IMR-90 (cell line): ENCODE measurements around the gene ACOXL. TPM values are rescaled to one million over a fixed set of nuclear protein-coding genes. Genes with fewer than 3 reads are reported as not detected.

Source experiments
- ATAC-seq: fragments of 200-7000 bp; cut with Tn5 transposase; 2 replicates; pipeline ENCODE4 v1.9.1; 2020; ENCODE audit warnings: low read depth, mild to moderate bottlenecking, moderate library complexity
- BruUV-seq: library from RNA; stranded (reverse); fragments of 400-500 nt; replicated peaks from 2 replicates; lab custom pipeline; 2021; lab: Mats Ljungman, UMichigan
- CTCF ChIA-PET: fragments of 300-600 bp; formaldehyde crosslinking; extraction: SDS; loops from one replicate; lab custom pipeline; 2021; ENCODE audit warnings: antibody characterized with exemption; lab: Yijun Ruan, JAX
- POLR2A ChIA-PET: fragments of 300-600 bp; sonication (Branson Sonifier 250); formaldehyde crosslinking; loops from one replicate; lab custom pipeline; 2022; ENCODE audit warnings: antibody characterized with exemption; ENCODE audit not compliant: unreplicated experiment; lab: Charles Lee
- DNase-seq: peaks from one replicate; pipeline ENCODE4 v3.0.0; 2013
- H2AFZ ChIP-seq: replicated peaks from 2 replicates; pipeline ENCODE3; 2013; ENCODE audit warnings: low read length, mild to moderate bottlenecking; ENCODE audit not compliant: poor library complexity
- H2AK5ac ChIP-seq: 2 replicates; pipeline ENCODE4 v1.6.1; 2013; ENCODE audit warnings: low read depth, low read length, inconsistent platforms
- H2AK9ac ChIP-seq: replicated peaks from 2 replicates; pipeline ENCODE3; 2013; ENCODE audit warnings: mild to moderate bottlenecking, low read depth, low read length, moderate library complexity; ENCODE audit not compliant: poor library complexity
- H2BK120ac ChIP-seq: 2 replicates; pipeline ENCODE4 v1.6.1; 2013; ENCODE audit warnings: low read depth, low read length, inconsistent platforms
- H2BK15ac ChIP-seq: 3 replicates; pipeline ENCODE4 v1.6.1; 2013; ENCODE audit warnings: low read depth, low read length, inconsistent platforms
- H2BK20ac ChIP-seq: 2 replicates; pipeline ENCODE4 v1.6.1; 2013; ENCODE audit warnings: low read depth, mild to moderate bottlenecking, inconsistent platforms, low read length, moderate library complexity
- H2BK5ac ChIP-seq: 2 replicates; pipeline ENCODE4 v1.6.1; 2013; ENCODE audit warnings: mild to moderate bottlenecking, low read depth, low read length, inconsistent platforms; ENCODE audit not compliant: poor library complexity, severe bottlenecking
- H3K14ac ChIP-seq: replicated peaks from 2 replicates; pipeline ENCODE4 v1.6.1; 2013; ENCODE audit warnings: low read depth, low read length, inconsistent platforms
- H3K18ac ChIP-seq: 2 replicates; pipeline ENCODE4 v1.6.1; 2013; ENCODE audit warnings: low read depth, low read length, control low read depth
- H3K23ac ChIP-seq: 2 replicates; pipeline ENCODE4 v1.6.1; 2013; ENCODE audit warnings: low read depth, low read length, inconsistent platforms
- H3K27ac ChIP-seq: 2 replicates; pipeline ENCODE4 v1.5.1; 2013; ENCODE audit warnings: mild to moderate bottlenecking, control low read depth, low read length; ENCODE audit not compliant: insufficient read depth
- H3K27me3 ChIP-seq: 2 replicates; pipeline ENCODE4 v1.6.1; 2013; ENCODE audit warnings: low read length; ENCODE audit not compliant: control insufficient read depth, insufficient read depth
- H3K36me3 ChIP-seq: 2 replicates; pipeline ENCODE4 v1.6.1; 2013; ENCODE audit warnings: low read length, mixed read lengths; ENCODE audit not compliant: control insufficient read depth, insufficient read depth
- H3K4ac ChIP-seq: 2 replicates; pipeline ENCODE4 v1.6.1; 2013; ENCODE audit warnings: low read depth, low read length, inconsistent platforms
- H3K4me1 ChIP-seq: 2 replicates; pipeline ENCODE4 v1.6.1; 2013; ENCODE audit warnings: low read length, mixed read lengths; ENCODE audit not compliant: control insufficient read depth, insufficient read depth
- H3K4me2 ChIP-seq: 2 replicates; pipeline ENCODE4 v1.6.1; 2013; ENCODE audit warnings: low read depth, mild to moderate bottlenecking, control low read depth, low read length, moderate library complexity
- H3K4me3 ChIP-seq: 2 replicates; pipeline ENCODE4 v1.5.1; 2013; ENCODE audit warnings: low read depth, mild to moderate bottlenecking, control low read depth, low read length, moderate library complexity; ENCODE audit not compliant: insufficient read depth
- H3K56ac ChIP-seq: 2 replicates; pipeline ENCODE4 v1.6.1; 2013; ENCODE audit warnings: low read length, inconsistent platforms; ENCODE audit not compliant: insufficient read depth; ENCODE audit errors: extremely low read depth
- H3K79me1 ChIP-seq, 2 experiments: 2 replicates each; pipeline ENCODE4 v1.6.1; 2013; ENCODE audit warnings: low read length in 2 of 2, inconsistent platforms in 1 of 2, low read depth in 1 of 2
- H3K9ac ChIP-seq: 2 replicates; pipeline ENCODE4 v1.6.1; 2013; ENCODE audit warnings: low read depth, low read length, control low read depth
- H3K9me1 ChIP-seq: 2 replicates; pipeline ENCODE4 v1.6.1; 2013; ENCODE audit warnings: low read length, inconsistent platforms; ENCODE audit not compliant: insufficient read depth
- H3K9me3 ChIP-seq: 2 replicates; pipeline ENCODE4 v1.6.1; 2013; ENCODE audit warnings: low read length; ENCODE audit not compliant: control insufficient read depth, insufficient read depth
- H4K20me1 ChIP-seq: 2 replicates; pipeline ENCODE4 v1.6.1; 2013; ENCODE audit warnings: low read length, inconsistent platforms; ENCODE audit not compliant: insufficient read depth
- H4K5ac ChIP-seq: 2 replicates; pipeline ENCODE4 v1.6.1; 2013; ENCODE audit warnings: mild to moderate bottlenecking, low read depth, low read length, control low read depth
- H4K8ac ChIP-seq, 2 experiments: 2 replicates each; pipeline ENCODE4 v1.6.1; 2013; ENCODE audit warnings: low read depth in 2 of 2, low read length in 2 of 2, control low read depth in 1 of 2, inconsistent platforms in 1 of 2
- H4K91ac ChIP-seq: 2 replicates; pipeline ENCODE4 v1.6.1; 2013; ENCODE audit warnings: low read depth, low read length, inconsistent platforms; ENCODE audit not compliant: insufficient read depth
- BHLHE40 ChIP-seq: fragments of 150-350 bp; IDR thresholded peaks from 2 replicates; pipeline ENCODE4 v1.6.1; 2016; ENCODE audit warnings: mild to moderate bottlenecking, low read depth, low read length
- CEBPB ChIP-seq: IDR thresholded peaks from 2 replicates; pipeline ENCODE4 v1.6.1; 2012; ENCODE audit warnings: low read depth, low read length, improper control_type of control experiment
- CHD1 ChIP-seq: IDR thresholded peaks from 2 replicates; pipeline ENCODE4 v1.6.1; 2012; ENCODE audit warnings: low read depth, low read length, improper control_type of control experiment
- CTCF ChIP-seq: conservative IDR thresholded peaks from 2 replicates; pipeline ENCODE4 v1.5.1; 2012; ENCODE audit warnings: mild to moderate bottlenecking, low read depth, low read length, improper control_type of control experiment
- ELK1 ChIP-seq: fragments of 150-350 bp; IDR thresholded peaks from 2 replicates; pipeline ENCODE4 v1.6.1; 2016; ENCODE audit warnings: low read depth, mild to moderate bottlenecking, low read length, moderate library complexity, borderline replicate concordance
- FOS ChIP-seq: fragments of 150-350 bp; IDR thresholded peaks from 2 replicates; pipeline ENCODE4 v1.6.1; 2016; ENCODE audit warnings: low read depth, low read length
- MAFK ChIP-seq: IDR thresholded peaks from 2 replicates; pipeline ENCODE4 v1.6.1; 2012; ENCODE audit warnings: low read depth, low read length, improper control_type of control experiment
- MAZ ChIP-seq: IDR thresholded peaks from 2 replicates; pipeline ENCODE4 v1.6.1; 2012; ENCODE audit warnings: low read depth, mild to moderate bottlenecking, low read length, improper control_type of control experiment, moderate library complexity, borderline replicate concordance
- MXI1 ChIP-seq: IDR thresholded peaks from 2 replicates; pipeline ENCODE4 v1.6.1; 2012; ENCODE audit warnings: low read depth, mild to moderate bottlenecking, low read length, moderate library complexity, borderline replicate concordance
- NFE2L2 ChIP-seq: fragments of 150-350 bp; IDR thresholded peaks from 2 replicates; pipeline ENCODE4 v1.6.1; 2016; ENCODE audit warnings: low read depth, mild to moderate bottlenecking, low read length
- RAD21 ChIP-seq: IDR thresholded peaks from 2 replicates; pipeline ENCODE4 v1.6.1; 2012; ENCODE audit warnings: low read length, improper control_type of control experiment
- RCOR1 ChIP-seq: IDR thresholded peaks from 2 replicates; pipeline ENCODE4 v1.6.1; 2012; ENCODE audit warnings: mild to moderate bottlenecking, low read length, improper control_type of control experiment; ENCODE audit not compliant: insufficient replicate concordance
- RFX5 ChIP-seq: IDR thresholded peaks from 2 replicates; pipeline ENCODE4 v1.8.0; 2012; ENCODE audit warnings: low read depth, mild to moderate bottlenecking, low read length, moderate library complexity
- SMC3 ChIP-seq: fragments of 150-350 bp; IDR thresholded peaks from 2 replicates; pipeline ENCODE4 v1.6.1; 2016; ENCODE audit warnings: low read depth, mild to moderate bottlenecking, antibody characterized with exemption, low read length, moderate library complexity
- USF2 ChIP-seq: fragments of 150-350 bp; IDR thresholded peaks from 2 replicates; pipeline ENCODE4 v1.6.1; 2017; ENCODE audit warnings: mild to moderate bottlenecking, antibody characterized with exemption, low read length, low read depth
- WGBS, 2 experiments: methylation state at CpG; one replicate each; pipeline versions ENCODE4 v1.1.5 to v1.1.7; 2013; ENCODE audit warnings: missing lambda C conversion rate in 2 of 2; ENCODE audit not compliant: insufficient read length in 1 of 2; ENCODE audit errors: extremely low coverage in 2 of 2; 5-methylcytosine and 5-hydroxymethylcytosine counted together
- dilution Hi-C: fragments of 300-500 bp; cut with HindIII; formaldehyde crosslinking; loops from one replicate; pipeline ENCODE4 v1.14.3; 2018; ENCODE audit warnings: low sequenced_read_pairs; ENCODE audit not compliant: unreplicated experiment
- in situ Hi-C: fragments of 300-500 bp; cut with MboI; formaldehyde crosslinking; loops from 3 replicates; pipeline ENCODE4 v1.14.3; 2019; ENCODE audit warnings: low sequenced_read_pairs, inconsistent platforms, mixed read lengths
- intact Hi-C: fragments of 100-400 bp; cut with micrococcal nuclease; formaldehyde crosslinking; loops from 2 replicates; pipeline ENCODE4 v1.10.0; 2022
- polyA plus RNA-seq, 3 experiments: library from polyadenylated mRNA; depleted of rRNA; stranded (reverse); fragments of >200 nt; gene quantifications; 2 replicates each; pipeline ENCODE4 v1.2.3, GENCODE V29; 2012; ENCODE audit warnings: low replicate concordance in 1 of 3
- total RNA-seq: library from RNA; depleted of rRNA; stranded (reverse); fragments of >200 nt; gene quantifications from 2 replicates; pipeline ENCODE4 v1.2.3, GENCODE V29; 2012

ACOXL gene
- total and polyA plus RNA-seq, 2 of the 4 experiments (the other 2 are of a cell fraction): not detected

GRCh38 chr2:110873597-110874452 lies 141.5 kb downstream of the ACOXL start:
- Histone ChIP-seq H3K4ac (no peak overlapping the region), H4K20me1 (no peaks in the 10 kb centered on the region), H4K8ac (no peak overlapping the region), H3K79me1 (no peaks in the 10 kb centered on the region), H2AK5ac (no peak overlapping the region), H3K4me3 (no peak overlapping the region), H2BK20ac (no peak overlapping the region), H4K91ac (no peak overlapping the region), H3K9me1 (no peaks in the 10 kb centered on the region), H2BK5ac (no peak overlapping the region), H3K9me3 (peaks cover 2% of the 10 kb centered on the region; the same call in 1 of the 2 replicates), H3K56ac (no peak overlapping the region), H2AK9ac (no peak overlapping the region), H2AFZ (no peak overlapping the region), H3K36me3 (no peaks in the 10 kb centered on the region), H2BK120ac (no peak overlapping the region), H3K4me1 (no peaks in the 10 kb centered on the region), H3K9ac (no peak overlapping the region), H4K5ac (no peak overlapping the region), H3K4me2 (no peak overlapping the region), H3K27ac (no peak overlapping the region), H3K18ac (no peak overlapping the region), H2BK15ac (no peak overlapping the region), H3K27me3 (peaks cover 13% of the 10 kb centered on the region), H3K14ac (no peak overlapping the region), H3K23ac (no peak overlapping the region)
- POLR2A ChIA-PET: no interaction called here
- ATAC-seq (no peak), DNase-seq (no peak)
- CTCF ChIA-PET: no interaction called here
- BruUV-seq: no TSS peak
- WGBS, 2 experiments: no CpG with 5 or more reads among the region's 17 CpGs
- intact Hi-C loops (no loop called here), dilution Hi-C loops (no loop called here), in situ Hi-C loops (no loop called here)
- TF ChIP-seq MXI1 (no peak), BHLHE40 (no peak), CEBPB (no peak), SMC3 (no peak), USF2 (no peak), NFE2L2 (no peak), RFX5 (no peak), MAZ (no peak), RAD21 (no peak), ELK1 (no peak), RCOR1 (no peak), MAFK (no peak), CTCF (no peak), FOS (no peak), CHD1 (no peak)
